GM23338 (cell line): ENCODE measurements around the gene EPHB2. TPM values are rescaled to one million over a fixed set of nuclear protein-coding genes. Genes with fewer than 3 reads are reported as not detected.

Source experiments
- ATAC-seq: fragments of 200-7000 bp; cut with Tn5 transposase; 3 replicates; pipeline ENCODE4 v1.9.1; 2020
- DNase-seq: peaks from one replicate; pipeline ENCODE4 v3.0.0-alpha.2; 2015; ENCODE audit warnings: low spot score
- H2AFZ ChIP-seq: fragments of 200-600 bp; sonication (generic); 2 replicates; pipeline ENCODE4 v1.8.0; 2016; ENCODE audit warnings: antibody characterized with exemption, mild to moderate bottlenecking, moderate library complexity
- H3F3A ChIP-seq: fragments of 200-600 bp; sonication (generic); replicated peaks from 2 replicates; pipeline ENCODE4 v1.8.0; 2017; ENCODE audit warnings: antibody characterized with exemption, mixed run types, low read depth
- H3K27ac ChIP-seq: fragments of 200-600 bp; sonication (generic); 2 replicates; pipeline ENCODE4 v1.6.1; 2016; ENCODE audit warnings: low read depth
- H3K27me3 ChIP-seq: fragments of 200-600 bp; sonication (generic); 2 replicates; pipeline ENCODE4 v1.8.0; 2016; ENCODE audit warnings: mild to moderate bottlenecking, mixed run types, moderate library complexity; ENCODE audit not compliant: insufficient read depth
- H3K36me3 ChIP-seq: fragments of 200-600 bp; sonication (generic); 2 replicates; pipeline ENCODE4 v1.8.0; 2016; ENCODE audit warnings: mild to moderate bottlenecking; ENCODE audit not compliant: insufficient read depth
- H3K4me1 ChIP-seq: fragments of 200-600 bp; sonication (generic); 2 replicates; pipeline ENCODE4 v1.8.0; 2016; ENCODE audit warnings: mild to moderate bottlenecking, moderate library complexity; ENCODE audit not compliant: insufficient read depth
- H3K4me2 ChIP-seq: fragments of 200-600 bp; sonication (generic); 2 replicates; pipeline ENCODE4 v1.7.1; 2017; ENCODE audit warnings: mixed run types
- H3K4me3 ChIP-seq: fragments of 200-600 bp; sonication (generic); 2 replicates; pipeline ENCODE4 v1.6.1; 2016; ENCODE audit warnings: mixed run types
- H3K79me2 ChIP-seq: fragments of 200-600 bp; sonication (generic); replicated peaks from 2 replicates; pipeline ENCODE4 v1.8.0; 2017; ENCODE audit warnings: mild to moderate bottlenecking; ENCODE audit not compliant: insufficient read depth
- H3K9me2 ChIP-seq: fragments of 200-600 bp; sonication (generic); 2 replicates; pipeline ENCODE4 v1.8.0; 2017; ENCODE audit not compliant: insufficient read depth
- H4K20me1 ChIP-seq: fragments of 200-600 bp; sonication (generic); replicated peaks from 2 replicates; pipeline ENCODE4 v1.8.0; 2017; ENCODE audit warnings: mild to moderate bottlenecking; ENCODE audit not compliant: insufficient read depth
- H3K27ac Mint-ChIP-seq: 2 replicates; pipeline ENCODE4 v1.8.0; 2020; ENCODE audit warnings: inconsistent platforms, mild to moderate bottlenecking, moderate library complexity, mixed read lengths
- H3K27me3 Mint-ChIP-seq: 3 replicates; pipeline ENCODE4 v1.8.0; 2022; ENCODE audit warnings: low read depth, mild to moderate bottlenecking, moderate library complexity, mixed read lengths, inconsistent platforms; ENCODE audit not compliant: insufficient read depth, poor library complexity
- H3K36me3 Mint-ChIP-seq: 3 replicates; pipeline ENCODE4 v1.8.0; 2021; ENCODE audit warnings: low read depth, mild to moderate bottlenecking, inconsistent platforms, moderate library complexity, mixed read lengths
- H3K4me1 Mint-ChIP-seq: 3 replicates; pipeline ENCODE4 v1.8.0; 2020; ENCODE audit warnings: mild to moderate bottlenecking, inconsistent platforms, mixed read lengths
- H3K4me3 Mint-ChIP-seq: 3 replicates; pipeline ENCODE4 v1.8.0; 2021; ENCODE audit warnings: moderate library complexity, mild to moderate bottlenecking, inconsistent platforms, mixed read lengths
- H3K9me3 Mint-ChIP-seq: 3 replicates; pipeline ENCODE4 v1.8.0; 2020; ENCODE audit warnings: moderate library complexity, mild to moderate bottlenecking, inconsistent platforms, mixed read lengths
- CREB1 ChIP-seq: fragments of 250-450 bp; sonication (Bioruptor Pico); IDR thresholded peaks from 2 replicates; pipeline ENCODE4 v1.5.0; 2020; ENCODE audit warnings: low read depth, mild to moderate bottlenecking, moderate library complexity
- CTCF ChIP-seq, 2 experiments: fragments of 200-600 bp in 1 of 2; sonication (generic) in 1 of 2; conservative IDR thresholded peaks; 2 replicates each; pipeline versions ENCODE4 v1.5.1 to v1.6.1; 2016 to 2017; ENCODE audit warnings: antibody characterized with exemption in 2 of 2, low read depth in 2 of 2, mild to moderate bottlenecking in 2 of 2, moderate library complexity in 1 of 2
- ETS1 ChIP-seq: IDR thresholded peaks from 2 replicates; pipeline ENCODE4 v1.6.1; 2016; ENCODE audit warnings: antibody characterized with exemption
- EZH2phosphoT487 ChIP-seq: fragments of 200-600 bp; sonication (generic); IDR thresholded peaks from one replicate; pipeline ENCODE4 v1.8.1; 2018; ENCODE audit warnings: antibody characterized with exemption; ENCODE audit not compliant: unreplicated experiment
- NANOG ChIP-seq: IDR thresholded peaks from 2 replicates; pipeline ENCODE4 v1.6.1; 2016; ENCODE audit warnings: antibody characterized with exemption, borderline replicate concordance
- REST ChIP-seq: IDR thresholded peaks from one replicate; pipeline ENCODE4 v1.6.1; 2018; ENCODE audit warnings: antibody characterized with exemption; ENCODE audit not compliant: unreplicated experiment
- ZNF462 ChIP-seq: fragments of 250-450 bp; sonication (Bioruptor Pico); IDR thresholded peaks from 2 replicates; pipeline ENCODE4 v1.5.0; 2020; ENCODE audit warnings: mild to moderate bottlenecking, moderate library complexity
- polyA plus RNA-seq: library from polyadenylated mRNA; unstranded; fragments of >200 nt; fragmentation: Nextera tagmentation; extraction: Ambion mirVana; gene quantifications from 2 replicates; pipeline ENCODE4 v1.2.1, GENCODE V29; 2016
- total RNA-seq: library from RNA; depleted of rRNA; stranded (reverse); fragments of >200 nt; shearing (Covaris generic); gene quantifications from 2 replicates; pipeline ENCODE4 v1.2.3, GENCODE V29; 2014

The EPHB2 gene
- total and polyA plus RNA-seq, 2 experiments from 2014 or later, result 4.1 to 20.1 TPM

GRCh38 chr1:22824466-22824865 is 113.8 kb downstream of the EPHB2 start:
- H3K36me3 Mint-ChIP-seq, result no peaks in the 10 kb centered on the region
- Histone ChIP-seq H3K27ac (no peak overlapping the region), H3K36me3 (no peaks in the 10 kb centered on the region), H3K27me3 (no peaks in the 10 kb centered on the region), H3K4me3 (no peak overlapping the region), H3K79me2 (no peaks in the 10 kb centered on the region), H2AFZ (no peak overlapping the region), H4K20me1 (no peaks in the 10 kb centered on the region), H3K9me2 (no peaks in the 10 kb centered on the region), H3K4me2 (no peak overlapping the region), H3F3A (no peaks in the 10 kb centered on the region), H3K4me1 (peaks cover 20% of the 10 kb centered on the region)
- no peak overlapping the region for H3K4me3 Mint-ChIP-seq
- peaks cover 35% of the 10 kb centered on the region for H3K4me1 Mint-ChIP-seq
- no peak for DNase-seq
- TF ChIP-seq CREB1 (no peak), CTCF (conservative IDR thresholded peaks at IDR 0.05; ENCODE audit: low read depth in 2 of 2) (no peak), EZH2phosphoT487 (no peak), ZNF462 (CRISPR knock-in tag) (no peak), NANOG (no peak), ETS1 (no peak), REST (no peak)
- no peak for ATAC-seq
- no peak overlapping the region for H3K27ac Mint-ChIP-seq
- H3K9me3 Mint-ChIP-seq, result no peaks in the 10 kb centered on the region; the same call in 2 of the 3 replicates
- H3K27me3 Mint-ChIP-seq, result peaks cover 7% of the 10 kb centered on the region
